Kidney epithelial cell (primary cell): ENCODE data around the gene AGMO. TPM values are rescaled to one million over a fixed set of nuclear protein-coding genes. Genes with fewer than 3 reads are reported as not detected.

Source experiments
- DNase-seq: peaks from one replicate; pipeline ENCODE4 v3.0.0-alpha.2; 2010; ENCODE audit warnings: low read depth
- H3K27me3 ChIP-seq: 2 replicates; pipeline ENCODE4 v1.6.0; 2011; ENCODE audit warnings: low read length; ENCODE audit not compliant: control insufficient read depth, insufficient read depth
- H3K36me3 ChIP-seq: 2 replicates; pipeline ENCODE4 v1.5.1; 2011; ENCODE audit warnings: low read length; ENCODE audit not compliant: control insufficient read depth, insufficient read depth
- H3K4me3 ChIP-seq: 2 replicates; pipeline ENCODE4 v1.5.1; 2011; ENCODE audit warnings: low read depth, mild to moderate bottlenecking, control low read depth, low read length
- total RNA-seq: library from RNA; depleted of rRNA; stranded (reverse); fragments of >200 nt; gene quantifications from 2 replicates; pipeline ENCODE4 v1.2.3, GENCODE V29; 2015
- TF ChIP-seq, protein P1 (sequence below): IDR thresholded peaks from 2 replicates; pipeline ENCODE4 v1.5.1; 2011; ENCODE audit warnings: mild to moderate bottlenecking, moderate library complexity, low read length, control low read depth, inconsistent platforms; ENCODE audit not compliant: insufficient read depth, poor library complexity, severe bottlenecking

Gene AGMO
- total RNA-seq, 1 donor from 2014 or later: 0.04 TPM

GRCh38 chr7:15498465-15498864, 63.4 kb downstream of the AGMO start:
- H3K4me3 ChIP-seq: no peak overlapping the region
- H3K36me3 ChIP-seq: no peaks in the 10 kb centered on the region
- H3K27me3 ChIP-seq: no peaks in the 10 kb centered on the region
- TF ChIP-seq, protein P1, sequence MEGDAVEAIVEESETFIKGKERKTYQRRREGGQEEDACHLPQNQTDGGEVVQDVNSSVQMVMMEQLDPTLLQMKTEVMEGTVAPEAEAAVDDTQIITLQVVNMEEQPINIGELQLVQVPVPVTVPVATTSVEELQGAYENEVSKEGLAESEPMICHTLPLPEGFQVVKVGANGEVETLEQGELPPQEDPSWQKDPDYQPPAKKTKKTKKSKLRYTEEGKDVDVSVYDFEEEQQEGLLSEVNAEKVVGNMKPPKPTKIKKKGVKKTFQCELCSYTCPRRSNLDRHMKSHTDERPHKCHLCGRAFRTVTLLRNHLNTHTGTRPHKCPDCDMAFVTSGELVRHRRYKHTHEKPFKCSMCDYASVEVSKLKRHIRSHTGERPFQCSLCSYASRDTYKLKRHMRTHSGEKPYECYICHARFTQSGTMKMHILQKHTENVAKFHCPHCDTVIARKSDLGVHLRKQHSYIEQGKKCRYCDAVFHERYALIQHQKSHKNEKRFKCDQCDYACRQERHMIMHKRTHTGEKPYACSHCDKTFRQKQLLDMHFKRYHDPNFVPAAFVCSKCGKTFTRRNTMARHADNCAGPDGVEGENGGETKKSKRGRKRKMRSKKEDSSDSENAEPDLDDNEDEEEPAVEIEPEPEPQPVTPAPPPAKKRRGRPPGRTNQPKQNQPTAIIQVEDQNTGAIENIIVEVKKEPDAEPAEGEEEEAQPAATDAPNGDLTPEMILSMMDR: no peak
- no peak for DNase-seq

- Histone ChIP-seq H3K4me3 (no peak overlapping the region), H3K36me3 (no peaks in the 10 kb centered on the region), H3K27me3 (no peaks in the 10 kb centered on the region)
- TF ChIP-seq, protein P1: no peak
- no peak for DNase-seq
These were observed 66.6 kb downstream of the AGMO start for GRCh38 chr7:15495170-15495569.

DNA sequence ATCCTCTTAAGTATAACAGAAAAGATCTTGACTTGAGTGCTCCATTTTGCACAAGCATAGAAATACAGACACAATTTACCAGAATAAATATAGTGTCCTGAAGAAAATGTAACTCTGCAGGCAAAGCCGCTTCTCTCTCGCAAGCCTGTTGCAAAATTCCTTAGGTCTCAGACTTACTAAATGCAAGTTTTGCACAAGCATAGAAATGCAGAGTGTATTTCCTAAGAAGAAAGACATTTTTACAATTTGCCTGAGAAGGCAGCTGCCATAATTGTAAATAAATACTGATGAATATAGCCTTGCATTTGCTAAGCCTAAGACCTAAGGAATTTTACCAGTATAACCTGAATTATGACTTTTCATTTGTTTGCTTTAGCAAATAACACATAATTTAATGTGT, 67.1 kb downstream of the AGMO start:
- no peaks in the 10 kb centered on the region for H3K36me3 ChIP-seq
- TF ChIP-seq, protein P1: no peak
- no peaks in the 10 kb centered on the region for H3K27me3 ChIP-seq
- DNase-seq: no peak
- H3K4me3 ChIP-seq: no peak overlapping the region

GRCh38 chr7:15491361-15491760, 70.5 kb downstream of the AGMO start:
- Histone ChIP-seq H3K27me3 (no peaks in the 10 kb centered on the region), H3K36me3 (no peaks in the 10 kb centered on the region), H3K4me3 (no peak overlapping the region)
- TF ChIP-seq, protein P1: no peak
- no peak for DNase-seq

DNA sequence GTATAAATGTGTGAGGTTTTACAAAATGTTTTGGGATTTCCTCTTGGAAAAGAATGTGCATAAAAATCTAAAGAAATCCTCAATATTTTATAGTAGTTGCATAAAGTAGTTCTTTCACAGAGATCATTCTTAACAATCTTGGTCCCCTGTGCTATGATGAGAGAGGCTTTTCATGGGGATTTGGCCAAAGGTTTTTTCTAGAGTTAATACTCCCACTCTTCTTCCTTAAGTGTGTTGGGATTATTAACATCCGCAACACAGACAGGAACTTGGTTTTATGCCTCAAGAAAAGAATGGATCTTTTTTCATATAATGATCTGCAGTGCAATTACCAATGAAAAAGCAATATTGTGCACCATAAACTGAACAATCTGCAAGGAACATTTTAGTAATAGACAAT, 71.5 kb downstream of the AGMO start:
- TF ChIP-seq, protein P1: no peak
- H3K4me3 ChIP-seq: no peak overlapping the region
- H3K36me3 ChIP-seq: no peaks in the 10 kb centered on the region
- no peaks in the 10 kb centered on the region for H3K27me3 ChIP-seq
- DNase-seq: no peak

DNA sequence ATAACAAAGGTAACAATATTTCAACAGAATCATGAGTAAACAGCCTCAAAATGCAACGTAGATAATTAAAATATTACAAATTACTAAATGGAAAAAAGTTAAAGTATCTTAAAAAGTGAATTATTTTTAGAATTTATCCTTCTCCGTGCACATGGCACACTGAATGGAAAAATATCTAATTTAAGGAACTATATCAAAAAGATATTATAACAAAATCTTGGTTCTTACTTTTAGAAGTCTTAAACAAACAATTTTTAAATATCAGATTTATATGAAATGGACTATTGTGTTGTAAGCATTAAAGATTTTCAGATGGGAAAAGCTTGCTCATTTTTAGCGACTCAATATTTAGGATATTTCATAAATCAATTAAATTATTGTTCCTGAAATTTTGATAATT, 72.0 kb downstream of the AGMO start:
- Histone ChIP-seq H3K27me3 (no peaks in the 10 kb centered on the region), H3K36me3 (no peaks in the 10 kb centered on the region)
- TF ChIP-seq, protein P1: no peak

More for the DNA sequence above, 72.0 kb downstream of the AGMO start:
- H3K4me3 ChIP-seq: no peak overlapping the region
- DNase-seq: no peak
